Lower leg skin (tissue), 4 donors: Measurements from ENCODE around the gene SRCAP. TPM values are rescaled to one million over a fixed set of nuclear protein-coding genes. Genes with fewer than 3 reads are reported as not detected.
"Not testable (repeated sequence)": the region's sequence is repeated elsewhere in the genome, so short reads cannot be mapped to it uniquely, and the experiment has no call there.

ENCODE experiments used
- DNase-seq, 2 donors: peaks; one replicate each; pipeline ENCODE4 v3.0.0-alpha.2; 2019; ENCODE audit warnings: low spot score in 2 of 2
- H3K4me3 ChIP-seq: fragments of 200-600 bp; sonication (generic); 2 replicates; pipeline ENCODE4 v1.5.1; 2017; ENCODE audit warnings: mild to moderate bottlenecking, low read depth; ENCODE audit not compliant: poor library complexity, severe bottlenecking
- CTCF ChIP-seq, 3 donors: fragments of 450-650 bp; IDR thresholded peaks; one replicate each; pipeline ENCODE4 v1.5.1; 2016; ENCODE audit warnings: antibody characterized with exemption in 3 of 3, mild to moderate bottlenecking in 3 of 3, moderate library complexity in 2 of 3
- POLR2A ChIP-seq, 2 donors: fragments of 450-650 bp; IDR thresholded peaks; one replicate each; pipeline ENCODE4 v1.6.1; 2016 to 2017; ENCODE audit warnings: antibody characterized with exemption in 2 of 2, mild to moderate bottlenecking in 1 of 2, moderate library complexity in 1 of 2
- WGBS, 2 donors: methylation state at CpG; one replicate each; pipeline ENCODE4 v1.1.5; 2018; 5-methylcytosine and 5-hydroxymethylcytosine counted together
- intact Hi-C: fragments of 100-400 bp; cut with DNase I; formaldehyde crosslinking; loops from one replicate; pipeline ENCODE4 v1.15.0; 2023; ENCODE audit warnings: low total_unique reads
- total RNA-seq, 4 donors: library from RNA; depleted of rRNA; stranded (reverse); fragments of >200 nt; gene quantifications; one replicate each; pipeline ENCODE4 v1.1.0, GENCODE V29; 2016

SRCAP gene
- total RNA-seq, 4 donors from 2014 or later, result 21.7 to 44.0 (median 33.7) TPM

- no peak for DNase-seq
- intact Hi-C loops, result no loop called here
- WGBS, 2 donors, result 62 to 67% methylated on average over 9 of the region's 9 CpGs
- TF ChIP-seq POLR2A (IDR thresholded peaks at IDR 0.05) (no peak), CTCF (IDR thresholded peaks at IDR 0.05) (no peak)
- H3K4me3 ChIP-seq, result no peak overlapping the region
Measured at GRCh38 chr16:30700491-30700890, 1.5 kb downstream of the SRCAP start.

GRCh38 chr16:30700971-30701370 is 2.0 kb downstream of the SRCAP start:
- no peak for DNase-seq
- no peak overlapping the region for H3K4me3 ChIP-seq
- intact Hi-C loops, result no loop called here
- WGBS, 2 donors, result 84 to 93% methylated on average over 5 of the region's 5 CpGs
- TF ChIP-seq POLR2A (IDR thresholded peaks at IDR 0.05) (no peak), CTCF (IDR thresholded peaks at IDR 0.05) (no peak)

- DNase-seq, H3K4me3 ChIP-seq, intact Hi-C loops: not testable (repeated sequence)
- 90 to 91% methylated on average over 12 of the region's 12 CpGs for WGBS, 2 donors
Measured at GRCh38 chr16:30703071-30703470, 4.1 kb downstream of the SRCAP start.

- TF ChIP-seq CTCF (IDR thresholded peaks at IDR 0.05) (no peak), POLR2A (IDR thresholded peaks at IDR 0.05) (no peak)
- intact Hi-C loops, result no loop called here
- no peak overlapping the region for H3K4me3 ChIP-seq
- WGBS, 2 donors, result 95% methylated on average over 10 of the region's 10 CpGs
- DNase-seq, result no peak
Measured at GRCh38 chr16:30703971-30704370, 5.0 kb downstream of the SRCAP start.

- no peak overlapping the region for H3K4me3 ChIP-seq
- WGBS, 2 donors, result 95% methylated on average over 6 of the region's 6 CpGs
- DNase-seq, result no peak
- no peak for TF ChIP-seq POLR2A (IDR thresholded peaks at IDR 0.05)
- no peak for TF ChIP-seq CTCF (IDR thresholded peaks at IDR 0.05)
- intact Hi-C loops, result no loop called here
Measured at GRCh38 chr16:30706046-30706445, 7.1 kb downstream of the SRCAP start.

- no peak overlapping the region for H3K4me3 ChIP-seq
- DNase-seq, result no peak
- TF ChIP-seq POLR2A (IDR thresholded peaks at IDR 0.05) (no peak), CTCF (IDR thresholded peaks at IDR 0.05) (no peak)
- intact Hi-C loops, result no loop called here
- 95 to 96% methylated on average over 4 of the region's 4 CpGs for WGBS, 2 donors
Measured at GRCh38 chr16:30710971-30711370, 12.0 kb downstream of the SRCAP start.
